CD1c-positive myeloid dendritic cell (primary cell): ENCODE data around the gene SETD5.
"Not testable (repeated sequence)": the region's sequence is repeated elsewhere in the genome, so short reads cannot be mapped to it uniquely, and the experiment has no call there.

ENCODE experiments used
- DNase-seq: peaks from one replicate; pipeline ENCODE4 v3.0.0-alpha.2; 2016; ENCODE audit errors: extremely low spot score

Gene SETD5

DNA sequence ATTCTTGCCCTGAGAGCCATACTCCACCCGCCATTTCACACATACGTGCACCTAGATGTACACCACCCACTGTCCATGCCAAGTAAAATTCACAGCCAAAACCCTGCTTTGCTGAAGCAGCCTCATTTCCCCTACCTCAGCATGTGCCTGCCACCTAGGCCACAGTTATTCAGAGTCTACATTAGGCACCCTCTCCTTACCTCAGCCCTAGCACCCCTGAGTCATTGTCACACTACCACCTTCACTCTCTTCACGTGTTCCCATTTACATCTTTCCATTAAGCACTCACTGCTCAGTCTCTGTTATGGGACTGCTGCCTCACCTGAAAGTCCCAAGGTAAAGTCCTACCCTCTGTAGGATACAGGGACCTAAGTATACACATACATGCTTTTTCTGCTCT is 70.0 kb downstream of the SETD5 start:
- DNase-seq = no peak

DNA sequence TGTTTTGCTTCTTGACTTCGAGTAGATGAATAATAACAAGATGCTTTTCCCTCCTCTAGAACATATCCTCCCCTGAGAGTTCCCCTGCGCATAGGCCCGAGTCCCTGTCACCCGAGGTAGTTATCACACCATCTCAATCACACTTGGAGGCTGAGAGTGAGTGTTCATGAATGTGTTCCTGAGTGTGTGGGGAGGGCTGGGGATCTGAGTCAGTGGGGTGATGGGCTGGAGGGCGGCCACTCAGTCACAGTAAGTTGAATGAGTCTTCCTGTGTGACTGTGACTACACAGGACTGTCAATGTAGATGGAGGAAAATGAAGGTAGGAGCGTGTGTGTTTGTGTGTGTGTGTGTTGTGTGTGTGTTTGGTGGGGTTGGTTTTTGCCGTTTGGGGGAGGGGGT is 71.0 kb downstream of the SETD5 start:
- no peak for DNase-seq

DNA sequence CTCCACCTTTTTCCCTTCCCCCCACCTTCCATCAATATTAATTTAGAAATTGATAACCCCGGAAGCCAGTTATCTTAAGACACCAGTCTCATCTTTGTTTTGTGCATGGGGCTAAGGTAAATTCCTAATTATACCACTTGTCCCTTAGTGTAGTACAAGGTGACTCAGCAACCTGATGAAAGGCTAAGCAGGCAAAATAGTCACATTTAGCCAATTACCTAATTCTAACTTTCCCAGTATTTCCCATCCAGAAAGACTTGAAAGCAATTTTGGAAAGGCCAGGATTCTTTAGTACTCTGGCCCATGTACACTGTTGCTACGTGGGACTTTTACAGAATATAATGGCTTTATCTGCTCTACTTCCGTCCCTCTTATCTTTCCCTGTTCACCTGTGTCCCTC is 72.6 kb downstream of the SETD5 start:
- no peak for DNase-seq

DNA sequence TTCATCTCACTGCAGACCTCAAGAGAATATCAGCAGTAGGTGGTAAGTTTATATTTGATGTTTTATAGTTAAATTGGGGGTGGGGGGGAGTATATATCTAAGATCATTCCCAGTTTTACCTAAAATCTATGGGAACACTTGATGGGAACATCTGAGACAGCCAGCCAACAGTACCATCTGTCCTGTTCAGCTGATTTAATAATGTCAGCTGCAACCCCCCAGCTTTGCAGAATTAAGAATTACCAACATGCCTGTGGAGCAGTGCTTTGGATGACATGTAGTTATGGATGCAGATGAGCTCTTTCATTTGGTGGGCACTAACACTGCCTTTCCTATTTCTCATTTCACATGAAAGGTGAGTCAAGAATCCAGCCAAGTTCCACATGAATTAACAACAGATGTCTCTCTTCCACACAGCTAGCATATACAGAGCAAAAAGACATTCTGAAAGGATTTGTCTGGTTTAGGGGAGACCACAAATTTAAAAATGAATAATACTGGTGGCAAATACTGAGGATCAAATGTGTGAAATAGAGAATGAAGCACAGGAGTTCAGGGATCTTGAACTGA is 76.2 kb downstream of the SETD5 start:
- DNase-seq = no peak

DNA sequence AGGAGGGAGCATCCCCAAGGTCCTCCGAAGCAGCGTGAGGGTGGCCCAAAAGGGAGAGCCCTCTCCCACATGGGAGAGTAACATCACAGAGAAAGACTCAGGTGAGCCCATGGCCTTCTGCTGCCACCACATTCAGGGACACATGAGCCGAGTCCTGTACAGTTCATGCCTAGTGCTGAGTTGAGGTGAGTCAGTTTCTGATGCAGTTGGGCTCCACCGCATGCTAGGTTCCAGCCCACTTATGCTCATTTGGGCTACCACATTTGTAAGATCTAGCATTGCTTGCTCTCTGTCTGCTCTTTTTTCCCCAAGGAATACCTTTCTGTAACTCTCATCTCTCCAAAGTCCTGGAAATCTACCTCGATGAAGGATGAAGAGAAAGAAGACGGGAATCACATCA is 77.1 kb downstream of the SETD5 start:
- DNase-seq = no peak

DNA sequence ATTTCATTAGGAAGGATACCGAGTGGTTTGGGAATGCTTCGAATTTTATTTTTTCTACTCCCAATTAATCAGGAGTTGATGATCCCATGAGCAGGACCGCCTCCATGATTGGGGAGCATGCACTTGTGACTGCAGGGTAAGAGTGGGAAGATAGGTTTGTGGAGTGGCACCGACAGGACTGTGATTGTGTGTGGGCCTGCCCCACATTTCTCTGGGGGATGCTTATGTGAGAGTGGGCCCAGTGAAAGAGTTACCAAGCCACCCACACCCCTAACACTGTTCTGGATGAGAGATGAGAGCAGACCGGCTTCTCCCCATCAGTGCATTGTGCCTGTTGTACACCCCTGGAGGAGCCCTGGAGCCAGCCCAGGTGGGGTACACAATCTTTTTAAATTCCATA is 79.5 kb downstream of the SETD5 start:
- no peak for DNase-seq

DNA sequence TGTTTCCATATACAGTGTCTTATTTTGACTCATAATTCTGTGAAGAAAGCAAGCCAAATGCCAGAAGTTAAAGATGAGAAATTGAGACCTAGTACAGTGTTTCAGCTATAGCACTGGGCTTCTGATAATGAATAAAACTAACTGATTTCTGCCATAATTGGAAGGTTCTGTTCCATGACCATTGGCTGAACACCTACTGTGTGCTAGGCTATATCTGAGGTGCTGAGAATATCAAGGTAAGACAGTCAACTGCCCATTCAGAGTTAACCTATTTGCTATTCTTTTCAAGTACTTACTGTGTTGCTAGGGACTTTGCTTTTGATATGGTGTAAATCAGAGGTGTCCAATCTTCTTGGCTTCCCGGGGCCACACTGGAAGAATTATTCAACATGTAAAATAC is 82.8 kb downstream of the SETD5 start:
- DNase-seq = no peak

DNA sequence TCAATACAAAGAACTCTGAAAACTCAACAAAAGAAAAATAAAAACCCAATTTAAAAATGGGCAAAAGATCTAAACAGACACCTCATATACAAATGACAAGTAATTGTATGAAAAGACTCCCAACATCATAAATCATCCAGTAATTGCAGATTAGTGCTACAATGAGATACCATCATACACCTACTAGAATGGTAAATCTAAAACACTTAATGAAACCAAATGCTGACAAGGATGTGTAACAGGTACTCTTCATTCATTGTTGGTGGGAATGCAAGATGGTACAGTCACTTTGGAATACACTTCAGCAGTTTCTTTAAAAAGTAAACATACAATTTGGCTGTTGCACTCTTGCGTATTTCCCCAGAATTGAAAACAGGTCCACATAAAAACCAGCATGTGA is 87.8 kb downstream of the SETD5 start:
- no peak for DNase-seq

DNA sequence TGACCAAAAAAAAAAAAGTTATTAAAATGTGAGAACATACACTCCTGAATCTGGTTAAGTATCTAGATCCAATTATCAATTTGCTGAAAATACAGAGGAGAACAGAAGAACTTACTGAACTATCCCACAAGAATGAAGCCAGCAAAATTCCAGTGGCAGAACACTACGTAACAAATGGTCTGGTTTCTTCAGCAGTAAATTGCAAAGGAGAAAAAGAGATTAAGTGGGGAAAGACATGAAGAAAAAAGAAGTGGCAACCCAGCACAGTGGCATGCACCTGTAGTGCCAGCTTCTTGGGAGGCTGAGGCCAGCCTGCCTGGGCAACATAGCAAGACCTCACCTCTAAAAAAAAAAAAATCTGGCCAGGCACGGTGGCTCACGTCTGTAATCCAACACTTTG is 94.1 kb downstream of the SETD5 start:
- DNase-seq = no peak

DNA sequence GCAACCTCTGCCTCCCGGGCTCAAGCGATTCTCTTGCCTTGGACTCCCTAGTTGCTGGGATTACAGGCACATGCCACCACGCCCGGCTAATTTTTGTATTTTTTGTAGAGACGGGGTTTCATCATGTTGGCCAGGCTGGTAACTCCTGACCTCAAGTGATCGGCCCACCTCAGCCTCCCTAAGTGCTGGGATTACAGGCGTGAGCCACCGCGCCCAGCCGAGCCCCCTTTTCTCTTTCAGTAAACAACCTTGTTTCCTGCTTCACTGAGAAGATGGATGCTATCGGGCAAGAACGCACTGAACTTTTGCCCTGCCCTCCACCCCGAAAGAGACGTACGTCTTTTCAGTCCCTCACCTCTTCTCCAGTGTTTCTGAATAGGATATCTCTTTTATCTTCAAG is 96.6 kb downstream of the SETD5 start:
- DNase-seq = not testable (repeated sequence)

DNA sequence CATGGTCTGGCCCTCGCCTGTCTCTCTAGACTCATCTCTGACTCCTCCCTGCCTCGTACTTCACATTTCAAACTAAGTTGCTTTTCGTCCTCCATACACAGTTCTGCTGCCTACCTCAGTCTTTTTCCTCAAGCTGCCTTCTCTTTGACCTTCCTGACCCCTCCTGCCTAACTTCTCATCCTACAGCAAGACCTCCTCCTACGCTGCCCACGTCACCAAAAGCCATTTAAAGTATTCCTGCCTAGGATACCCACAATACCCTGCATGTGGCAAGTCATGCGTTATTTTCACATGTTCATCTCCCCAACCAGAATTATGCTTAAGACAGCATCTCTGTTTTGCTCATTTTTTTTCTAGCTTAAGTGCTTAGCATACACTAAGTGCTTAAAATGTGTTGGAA is 99.5 kb downstream of the SETD5 start:
- DNase-seq = no peak

DNA sequence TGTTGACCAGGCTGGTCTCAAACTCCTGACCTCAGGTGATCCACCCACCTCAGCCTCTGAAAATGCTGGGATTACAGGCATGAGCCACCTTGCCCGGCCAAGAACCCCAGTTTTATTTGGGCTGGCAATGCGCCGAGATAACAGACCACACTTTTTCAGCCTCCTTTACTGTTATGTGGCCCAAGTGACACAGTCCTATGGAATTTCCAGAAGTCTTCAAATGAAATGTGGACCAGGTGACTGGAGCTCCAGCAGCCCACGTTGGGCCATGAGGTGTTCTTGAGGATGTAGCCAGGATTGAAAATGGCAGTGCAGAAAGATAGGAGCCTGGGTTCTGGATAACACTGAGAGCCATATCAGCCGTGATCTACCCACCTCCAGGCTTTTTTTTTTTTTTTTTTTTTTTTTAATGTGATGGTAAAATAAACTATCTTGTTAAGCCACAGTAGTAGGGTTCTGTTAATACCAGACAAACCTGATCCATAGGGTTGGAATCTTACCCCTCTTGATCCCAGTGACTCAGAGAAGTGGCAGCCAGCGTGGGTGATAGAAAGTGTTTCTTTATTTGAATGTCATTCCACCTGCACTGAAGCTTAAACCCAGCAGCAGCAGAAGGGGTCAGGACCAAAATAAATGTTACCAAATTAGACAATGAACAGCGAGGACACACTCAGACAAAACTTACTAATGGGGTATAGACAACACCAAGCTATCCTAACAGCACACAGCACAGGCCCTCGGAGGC is 100.6 kb downstream of the SETD5 start:
- no peak for DNase-seq

DNA sequence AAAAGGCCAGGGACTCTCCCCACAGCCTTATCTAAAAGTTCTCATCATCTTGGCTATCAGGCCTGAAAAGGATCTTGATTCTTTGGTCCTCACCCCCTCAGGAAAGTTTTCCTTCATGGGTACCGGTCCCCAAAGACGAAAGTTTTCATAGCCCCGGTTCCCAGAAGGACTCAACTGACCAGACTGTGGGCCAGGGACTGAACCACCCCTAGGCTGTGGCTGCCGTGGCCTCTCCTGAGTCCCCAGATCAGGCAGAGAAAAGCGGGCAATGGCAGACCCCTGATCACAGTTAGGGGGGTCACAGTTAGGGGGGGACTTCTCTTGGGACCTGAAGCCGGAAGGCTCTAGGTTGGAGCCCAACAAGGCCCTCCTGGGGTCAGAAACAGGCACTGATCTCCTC is 101.4 kb downstream of the SETD5 start:
- no peak for DNase-seq

DNA sequence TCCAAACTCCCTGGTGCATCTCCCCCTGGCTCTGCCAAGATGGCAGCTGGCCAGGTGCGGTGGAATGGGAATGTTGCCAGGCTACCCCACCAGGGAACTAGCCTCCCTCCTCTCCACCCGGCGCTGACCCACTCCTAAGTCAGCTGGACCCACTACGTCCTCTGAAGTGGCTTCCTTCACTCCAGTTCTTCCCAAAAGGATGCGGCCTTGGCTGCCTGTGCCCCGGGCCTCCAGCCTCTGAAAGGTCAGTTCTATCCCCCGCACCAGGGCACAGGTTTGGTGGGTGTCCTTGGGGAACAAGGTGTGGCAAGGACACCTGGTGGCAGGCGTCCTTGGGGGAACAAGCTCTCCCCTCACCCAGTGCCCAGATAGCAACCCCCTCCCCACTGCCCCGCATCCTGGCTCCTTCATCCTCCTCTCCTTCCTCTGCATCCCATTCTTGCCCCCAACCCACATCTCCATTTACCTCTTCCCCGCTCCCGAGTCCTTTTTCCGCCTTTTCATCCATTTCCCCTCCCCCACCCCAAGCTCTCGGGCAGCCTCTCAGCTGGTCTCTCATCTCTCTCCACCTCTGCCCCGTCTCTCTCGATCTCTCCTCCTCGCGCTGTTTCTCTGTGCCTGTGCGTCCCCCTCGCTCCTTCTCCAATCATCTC is 102.2 kb downstream of the SETD5 start:
- DNase-seq = no peak

DNA sequence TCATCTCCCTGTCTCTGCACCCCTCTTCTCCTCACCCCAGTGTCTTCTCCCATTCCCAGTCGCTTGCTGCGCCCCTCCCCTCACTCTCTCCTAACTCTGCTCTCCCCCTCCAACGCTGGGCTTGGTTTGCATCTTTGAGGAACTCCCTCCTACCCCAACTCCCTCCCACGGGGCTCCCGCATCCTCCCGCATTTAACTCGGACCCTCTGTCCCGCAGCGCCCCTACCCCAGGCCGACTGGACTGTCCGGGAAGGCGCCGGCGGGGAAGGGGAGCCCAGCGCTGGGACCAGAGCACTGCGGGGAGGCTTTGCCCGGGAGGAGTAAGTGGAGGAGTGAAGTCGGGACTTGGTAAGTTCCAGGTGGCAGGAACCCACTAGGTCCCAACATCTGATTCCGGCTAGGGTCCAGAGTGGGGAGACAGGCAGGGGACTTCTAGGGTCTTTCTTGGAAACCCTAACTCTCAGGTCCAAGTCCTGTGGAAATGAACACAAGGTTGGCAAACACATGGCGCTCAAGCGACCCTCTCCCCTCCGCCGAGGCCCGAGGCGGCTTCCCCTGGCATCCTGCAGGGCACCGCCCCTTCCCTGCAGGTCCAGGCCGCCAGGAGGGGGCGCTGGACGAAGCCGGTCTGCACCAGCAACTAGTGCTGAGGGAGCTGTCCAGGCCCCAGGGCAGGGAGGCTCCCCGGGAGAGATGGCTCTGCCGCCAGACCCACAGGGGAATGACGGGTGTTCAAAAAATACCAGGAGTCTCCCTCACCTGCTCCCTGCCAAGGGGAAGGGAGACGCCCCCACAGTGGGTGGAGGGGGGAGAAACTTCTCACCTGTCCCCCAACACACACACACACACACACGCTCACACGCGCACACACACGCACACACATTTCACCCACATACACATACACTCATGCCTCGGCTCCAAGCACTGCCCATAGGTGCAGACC is 103.0 kb downstream of the SETD5 start:
- peak; percentile 74 for DNase-seq

DNA sequence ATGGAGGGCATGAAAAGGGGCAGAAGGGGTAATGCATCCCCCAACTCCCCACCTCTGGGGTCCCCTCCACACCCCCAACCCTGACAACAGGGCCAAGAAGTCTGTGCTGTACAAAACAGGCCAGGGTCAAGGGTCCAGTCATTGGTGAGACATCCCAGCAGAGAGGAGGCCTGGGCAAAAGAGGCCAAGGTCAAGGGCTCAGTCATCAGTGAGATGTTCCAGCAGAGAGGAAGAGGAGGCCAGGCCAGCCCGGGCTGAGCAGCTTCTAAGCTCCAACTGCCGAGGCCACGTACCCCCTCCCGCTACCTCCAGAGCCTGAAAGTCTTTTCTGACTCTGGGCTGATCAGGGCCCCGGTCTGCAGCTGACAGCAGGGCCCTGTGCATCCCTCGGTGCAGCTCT is 103.8 kb downstream of the SETD5 start:
- no peak for DNase-seq

DNA sequence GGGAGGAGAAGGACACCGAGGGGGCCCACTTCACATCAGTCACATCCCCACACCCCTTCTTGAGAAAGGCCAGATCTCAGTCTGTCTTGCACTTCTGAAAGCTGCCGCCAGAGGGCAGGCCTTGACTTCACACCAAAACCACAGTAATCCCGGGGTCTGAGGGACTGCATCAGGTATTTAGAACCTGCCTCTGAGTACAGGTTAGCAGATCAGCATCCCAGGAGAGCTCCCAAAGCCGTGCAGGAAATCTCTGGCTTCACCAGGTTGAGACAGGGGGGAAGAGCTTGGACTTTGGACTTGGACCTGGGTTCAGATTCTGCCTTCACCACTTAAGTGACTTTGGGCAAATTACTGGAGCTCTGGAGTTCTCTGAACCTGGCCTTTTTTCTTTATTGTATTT is 105.9 kb downstream of the SETD5 start:
- DNase-seq = peak; percentile 68

DNA sequence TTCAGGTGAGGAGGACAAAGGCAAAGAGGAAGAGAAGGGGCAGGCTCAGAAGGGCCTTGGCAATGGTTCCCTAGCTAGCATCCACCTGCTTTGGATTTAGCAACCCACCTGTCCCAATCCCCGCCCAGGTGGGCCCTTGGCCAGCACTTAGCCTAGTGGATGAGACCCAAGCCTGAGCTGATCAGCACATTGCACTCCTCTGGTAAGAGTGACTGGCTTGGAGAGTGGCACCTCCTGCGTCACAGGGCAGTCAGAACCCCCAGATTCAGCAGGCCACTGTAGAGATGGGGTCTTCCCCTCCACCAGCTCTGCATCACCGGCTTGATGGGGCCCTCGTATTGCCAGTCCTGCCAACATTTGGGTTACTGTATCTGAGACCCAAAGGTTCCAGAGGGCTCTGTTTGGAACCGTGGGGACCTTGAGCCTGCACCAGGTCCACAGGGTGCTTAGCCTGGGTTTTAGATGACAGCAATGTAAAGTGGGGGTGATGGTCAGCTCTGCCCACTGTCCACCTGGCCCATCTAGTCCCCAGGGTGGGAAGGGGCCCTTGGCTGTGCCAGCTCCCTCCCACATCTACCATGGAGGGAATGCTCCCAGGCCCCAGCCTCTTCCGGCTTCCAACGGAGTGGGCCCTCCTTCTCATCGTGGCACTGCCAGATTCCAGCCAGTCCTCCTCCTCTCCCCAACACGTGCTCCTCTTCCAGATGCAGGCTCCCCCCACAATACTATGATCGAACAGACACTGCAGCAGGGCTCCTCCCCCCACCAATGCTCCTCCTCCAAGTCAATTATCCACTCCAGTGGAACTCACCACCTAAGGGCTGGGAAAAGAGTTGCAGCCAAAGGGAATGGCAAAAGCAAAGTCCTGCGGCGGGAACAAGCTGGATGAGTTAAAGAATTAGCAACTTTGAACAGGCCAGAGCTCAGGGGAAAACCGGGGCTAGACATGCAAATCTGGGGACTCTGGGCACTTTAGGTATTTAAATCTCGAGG is 110.5 kb downstream of the SETD5 start:
- DNase-seq = no peak

DNA sequence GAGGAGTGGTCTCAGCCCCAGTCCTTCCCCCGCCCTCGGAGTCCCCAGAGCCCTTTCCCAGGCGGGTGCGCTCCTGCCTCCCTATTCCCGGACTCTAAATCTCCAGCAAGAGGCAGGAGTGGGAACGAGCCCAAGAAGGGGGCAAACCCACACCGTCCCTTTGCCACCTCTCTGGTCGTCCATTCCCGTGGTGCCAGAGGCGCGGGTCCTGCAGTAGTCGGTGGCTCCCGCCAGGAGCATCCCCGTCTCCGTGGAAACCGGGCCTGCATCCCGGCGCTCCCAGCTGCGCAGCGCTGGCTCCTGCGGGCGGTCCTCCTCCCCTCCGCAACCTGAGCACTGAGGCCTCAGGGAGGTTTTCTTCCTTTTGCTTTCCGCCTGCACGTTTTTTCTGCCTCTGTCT is 111.4 kb downstream of the SETD5 start:
- no peak for DNase-seq

DNA sequence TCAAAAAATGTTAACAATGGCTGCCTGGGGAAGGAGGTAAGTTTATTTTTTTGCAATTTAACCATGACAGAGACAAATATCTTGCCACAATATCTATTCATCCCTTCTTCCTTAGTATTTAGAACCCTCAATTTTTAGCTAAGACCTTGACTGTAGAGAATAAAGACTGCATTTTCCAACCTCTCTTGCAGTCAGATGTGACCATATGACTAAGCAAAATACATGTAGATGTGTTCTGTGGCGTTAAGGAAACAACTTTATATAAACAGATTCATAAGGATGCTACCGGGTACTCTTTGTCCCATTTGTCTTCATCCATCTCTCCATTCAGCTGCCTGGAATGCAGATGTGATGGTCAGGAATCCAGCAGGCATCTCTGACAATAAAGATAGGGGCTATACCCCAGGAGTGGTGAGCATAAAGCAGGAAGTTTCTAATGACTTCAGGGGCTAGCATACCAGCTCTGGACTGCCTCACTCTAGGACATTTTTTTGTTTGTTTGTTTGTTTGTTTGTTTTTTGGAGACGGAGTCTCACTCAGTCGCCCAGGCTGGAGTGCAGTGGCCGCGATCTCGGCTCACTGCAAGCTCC is 115.1 kb downstream of the SETD5 start:
- DNase-seq = no peak

DNA sequence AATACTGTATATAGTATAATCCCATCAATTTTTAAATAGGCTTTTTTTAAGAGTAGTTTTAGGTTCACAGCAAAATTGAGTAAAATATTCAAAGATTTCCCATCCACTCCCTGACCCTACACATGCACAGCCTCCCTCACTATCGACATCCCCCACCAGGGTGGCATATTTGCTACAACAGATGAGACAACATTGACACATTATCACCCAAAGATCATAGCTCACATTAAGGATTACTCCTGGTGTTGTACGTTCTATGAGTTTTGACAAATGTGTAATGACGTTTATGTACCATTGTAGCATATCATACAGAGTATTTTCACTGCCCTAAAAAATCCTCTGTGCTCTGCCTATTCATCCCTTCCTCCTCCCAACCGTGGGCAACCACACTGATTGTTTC is 116.9 kb downstream of the SETD5 start:
- DNase-seq = no peak
